ENCODE data around the gene SLC38A9.

DNA sequence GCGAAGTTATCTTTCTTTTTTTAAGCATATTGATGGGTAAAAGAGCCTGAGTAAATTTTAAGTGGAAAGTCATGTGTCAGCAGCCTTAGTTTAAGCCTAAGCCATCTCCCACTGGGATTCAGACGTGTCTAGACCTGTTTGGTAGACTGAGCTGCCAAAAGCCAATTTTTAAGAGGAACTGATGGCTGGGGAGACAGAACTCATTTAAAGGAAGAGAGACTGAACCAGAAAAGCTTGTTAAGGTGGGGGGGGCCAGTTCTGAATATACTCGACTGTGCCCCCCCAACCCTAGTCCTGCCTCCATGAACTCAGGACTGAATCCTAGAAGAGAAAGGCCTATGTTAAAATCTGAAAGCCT is 119.0 kb downstream of the SLC38A9 start:
- TF ChIP-seq, protein P1, sequence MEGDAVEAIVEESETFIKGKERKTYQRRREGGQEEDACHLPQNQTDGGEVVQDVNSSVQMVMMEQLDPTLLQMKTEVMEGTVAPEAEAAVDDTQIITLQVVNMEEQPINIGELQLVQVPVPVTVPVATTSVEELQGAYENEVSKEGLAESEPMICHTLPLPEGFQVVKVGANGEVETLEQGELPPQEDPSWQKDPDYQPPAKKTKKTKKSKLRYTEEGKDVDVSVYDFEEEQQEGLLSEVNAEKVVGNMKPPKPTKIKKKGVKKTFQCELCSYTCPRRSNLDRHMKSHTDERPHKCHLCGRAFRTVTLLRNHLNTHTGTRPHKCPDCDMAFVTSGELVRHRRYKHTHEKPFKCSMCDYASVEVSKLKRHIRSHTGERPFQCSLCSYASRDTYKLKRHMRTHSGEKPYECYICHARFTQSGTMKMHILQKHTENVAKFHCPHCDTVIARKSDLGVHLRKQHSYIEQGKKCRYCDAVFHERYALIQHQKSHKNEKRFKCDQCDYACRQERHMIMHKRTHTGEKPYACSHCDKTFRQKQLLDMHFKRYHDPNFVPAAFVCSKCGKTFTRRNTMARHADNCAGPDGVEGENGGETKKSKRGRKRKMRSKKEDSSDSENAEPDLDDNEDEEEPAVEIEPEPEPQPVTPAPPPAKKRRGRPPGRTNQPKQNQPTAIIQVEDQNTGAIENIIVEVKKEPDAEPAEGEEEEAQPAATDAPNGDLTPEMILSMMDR (IDR thresholded peaks at IDR 0.05; ENCODE audit: borderline replicate concordance, extremely low read depth, low read length, poor library complexity, severe bottlenecking), result no peak
- TF ChIP-seq EZH2 (IDR thresholded peaks at IDR 0.05; ENCODE audit: borderline replicate concordance, low read depth, low read length, severe bottlenecking), result no peak

Measured in DND-41 (cell line).